ENCODE measurements around the gene SUMF2.

GRCh38 chr7:56051339-56052191 lies 12.5 kb upstream of the SUMF2 start, which contains the start of the genes CCT6A and PSPH:
- TF ChIP-seq TAF1 (IDR thresholded peaks at IDR 0.05; ENCODE audit: low read depth, low read length): peak; percentile 39; the same call in 1 of the 2 replicates
- TF ChIP-seq POLR2A (IDR thresholded peaks at IDR 0.05; ENCODE audit: low read depth, low read length): peak; percentile 89

Measured in GM12891 (cell line).